GM18508 (cell line): ENCODE measurements around the gene RGS14.
"Not testable (repeated sequence)": the region's sequence is repeated elsewhere in the genome, so short reads cannot be mapped to it uniquely, and the experiment has no call there.

Experiments
- ATAC-seq: cut with Tn5 transposase; IDR thresholded peaks from one replicate; pipeline ENCODE4 v1.9.1; 2021; ENCODE audit warnings: moderate number of reproducible peaks; ENCODE audit not compliant: insufficient read depth, unreplicated experiment

Gene RGS14

GRCh38 chr5:177375516-177375915, 17.8 kb downstream of the RGS14 start:
- ATAC-seq = not testable (repeated sequence)

GRCh38 chr5:177376107-177376506, 18.4 kb downstream of the RGS14 start:
- no peak for ATAC-seq

- no peak for ATAC-seq
These were observed 20.4 kb downstream of the RGS14 start for GRCh38 chr5:177377851-177378776.

- no peak for ATAC-seq
These were observed 21.5 kb downstream of the RGS14 start for GRCh38 chr5:177378884-177379883.

- ATAC-seq = no peak
These were observed 23.0 kb downstream of the RGS14 start for GRCh38 chr5:177380805-177381126.

GRCh38 chr5:177382423-177383029, 24.8 kb downstream of the RGS14 start:
- no peak for ATAC-seq

- ATAC-seq = no peak
These were observed 25.5 kb downstream of the RGS14 start for GRCh38 chr5:177383181-177383580.

GRCh38 chr5:177384134-177384533, 26.4 kb downstream of the RGS14 start, which contains the start of gene SLC34A1:
Gene SLC34A1 (plus strand): TSS chr5:177384434. CDS start chr5:177385742, 1,308 bp downstream.
- no peak for ATAC-seq

GRCh38 chr5:177385720-177386119, 28.0 kb downstream of the RGS14 start:
- ATAC-seq = no peak

GRCh38 chr5:177386542-177386941, 28.8 kb downstream of the RGS14 start:
- no peak for ATAC-seq

GRCh38 chr5:177387405-177387804, 29.7 kb downstream of the RGS14 start:
- ATAC-seq = no peak

- ATAC-seq = no peak
These were observed 30.9 kb downstream of the RGS14 start for GRCh38 chr5:177388521-177389052.

GRCh38 chr5:177389241-177390169, 31.8 kb downstream of the RGS14 start:
- ATAC-seq = no peak

- no peak for ATAC-seq
These were observed 32.9 kb downstream of the RGS14 start for GRCh38 chr5:177390363-177391300.

- no peak for ATAC-seq
These were observed 35.0 kb downstream of the RGS14 start for GRCh38 chr5:177392765-177393164.

- ATAC-seq = no peak
These were observed 35.6 kb downstream of the RGS14 start for GRCh38 chr5:177393206-177393765.

GRCh38 chr5:177393990-177394389, 36.3 kb downstream of the RGS14 start:
- ATAC-seq = no peak

GRCh38 chr5:177396078-177396477, 38.4 kb downstream of the RGS14 start:
- no peak for ATAC-seq
